ENCODE data around the gene CTU2.

DNA sequence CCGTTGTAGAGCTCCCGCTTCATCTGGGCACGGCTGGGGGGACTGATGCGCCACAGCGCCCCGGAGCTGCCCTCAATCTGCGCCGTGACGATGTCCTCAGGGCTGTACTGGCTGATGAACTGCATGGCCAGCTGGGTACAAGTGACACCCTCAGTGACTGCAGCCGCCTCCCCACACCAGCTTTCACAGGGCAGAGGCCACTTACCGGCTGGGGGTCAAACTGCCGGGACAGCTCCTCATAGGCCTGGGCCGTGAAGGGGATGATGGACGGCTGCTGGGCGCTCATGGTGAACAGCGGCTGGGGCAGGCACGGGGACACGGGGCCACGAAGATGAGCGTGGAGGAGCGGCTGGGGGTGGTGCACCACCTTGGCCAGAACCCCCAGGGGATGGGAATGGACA is 10.3 kb downstream of the CTU2 start:
- TF ChIP-seq, protein P1, sequence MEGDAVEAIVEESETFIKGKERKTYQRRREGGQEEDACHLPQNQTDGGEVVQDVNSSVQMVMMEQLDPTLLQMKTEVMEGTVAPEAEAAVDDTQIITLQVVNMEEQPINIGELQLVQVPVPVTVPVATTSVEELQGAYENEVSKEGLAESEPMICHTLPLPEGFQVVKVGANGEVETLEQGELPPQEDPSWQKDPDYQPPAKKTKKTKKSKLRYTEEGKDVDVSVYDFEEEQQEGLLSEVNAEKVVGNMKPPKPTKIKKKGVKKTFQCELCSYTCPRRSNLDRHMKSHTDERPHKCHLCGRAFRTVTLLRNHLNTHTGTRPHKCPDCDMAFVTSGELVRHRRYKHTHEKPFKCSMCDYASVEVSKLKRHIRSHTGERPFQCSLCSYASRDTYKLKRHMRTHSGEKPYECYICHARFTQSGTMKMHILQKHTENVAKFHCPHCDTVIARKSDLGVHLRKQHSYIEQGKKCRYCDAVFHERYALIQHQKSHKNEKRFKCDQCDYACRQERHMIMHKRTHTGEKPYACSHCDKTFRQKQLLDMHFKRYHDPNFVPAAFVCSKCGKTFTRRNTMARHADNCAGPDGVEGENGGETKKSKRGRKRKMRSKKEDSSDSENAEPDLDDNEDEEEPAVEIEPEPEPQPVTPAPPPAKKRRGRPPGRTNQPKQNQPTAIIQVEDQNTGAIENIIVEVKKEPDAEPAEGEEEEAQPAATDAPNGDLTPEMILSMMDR (IDR thresholded peaks at IDR 0.05; ENCODE audit: poor library complexity, severe bottlenecking): no peak
- no peak for TF ChIP-seq EZH2 (IDR thresholded peaks at IDR 0.05; ENCODE audit: borderline replicate concordance, insufficient read depth, low read length, poor library complexity, severe bottlenecking)
- TF ChIP-seq, protein P2, sequence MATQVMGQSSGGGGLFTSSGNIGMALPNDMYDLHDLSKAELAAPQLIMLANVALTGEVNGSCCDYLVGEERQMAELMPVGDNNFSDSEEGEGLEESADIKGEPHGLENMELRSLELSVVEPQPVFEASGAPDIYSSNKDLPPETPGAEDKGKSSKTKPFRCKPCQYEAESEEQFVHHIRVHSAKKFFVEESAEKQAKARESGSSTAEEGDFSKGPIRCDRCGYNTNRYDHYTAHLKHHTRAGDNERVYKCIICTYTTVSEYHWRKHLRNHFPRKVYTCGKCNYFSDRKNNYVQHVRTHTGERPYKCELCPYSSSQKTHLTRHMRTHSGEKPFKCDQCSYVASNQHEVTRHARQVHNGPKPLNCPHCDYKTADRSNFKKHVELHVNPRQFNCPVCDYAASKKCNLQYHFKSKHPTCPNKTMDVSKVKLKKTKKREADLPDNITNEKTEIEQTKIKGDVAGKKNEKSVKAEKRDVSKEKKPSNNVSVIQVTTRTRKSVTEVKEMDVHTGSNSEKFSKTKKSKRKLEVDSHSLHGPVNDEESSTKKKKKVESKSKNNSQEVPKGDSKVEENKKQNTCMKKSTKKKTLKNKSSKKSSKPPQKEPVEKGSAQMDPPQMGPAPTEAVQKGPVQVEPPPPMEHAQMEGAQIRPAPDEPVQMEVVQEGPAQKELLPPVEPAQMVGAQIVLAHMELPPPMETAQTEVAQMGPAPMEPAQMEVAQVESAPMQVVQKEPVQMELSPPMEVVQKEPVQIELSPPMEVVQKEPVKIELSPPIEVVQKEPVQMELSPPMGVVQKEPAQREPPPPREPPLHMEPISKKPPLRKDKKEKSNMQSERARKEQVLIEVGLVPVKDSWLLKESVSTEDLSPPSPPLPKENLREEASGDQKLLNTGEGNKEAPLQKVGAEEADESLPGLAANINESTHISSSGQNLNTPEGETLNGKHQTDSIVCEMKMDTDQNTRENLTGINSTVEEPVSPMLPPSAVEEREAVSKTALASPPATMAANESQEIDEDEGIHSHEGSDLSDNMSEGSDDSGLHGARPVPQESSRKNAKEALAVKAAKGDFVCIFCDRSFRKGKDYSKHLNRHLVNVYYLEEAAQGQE (IDR thresholded peaks at IDR 0.05; ENCODE audit: borderline replicate concordance): no peak
- TF ChIP-seq EP300 (conservative IDR thresholded peaks at IDR 0.05; ENCODE audit: poor library complexity, severe bottlenecking): no peak
- TF ChIP-seq POLR2AphosphoS5 (IDR thresholded peaks at IDR 0.05): no peak
- TF ChIP-seq MXI1 (conservative IDR thresholded peaks at IDR 0.05; ENCODE audit: poor library complexity, severe bottlenecking): no peak
- no peak for TF ChIP-seq TAF1 (IDR thresholded peaks at IDR 0.05; ENCODE audit: low read depth)

Data from neural cell (in vitro differentiated cells).